Osteoblast (primary cell): Measurements from ENCODE around the gene CCDC191. TPM values are rescaled to one million over a fixed set of nuclear protein-coding genes. Genes with fewer than 3 reads are reported as not detected.

ENCODE experiments used
- DNase-seq: peaks from one replicate; pipeline ENCODE4 v3.0.0; 2011; ENCODE audit warnings: low spot score, mixed read lengths; ENCODE audit not compliant: insufficient read length; ENCODE audit errors: missing footprints
- H2AFZ ChIP-seq: 2 replicates; pipeline ENCODE4 v1.6.0; 2011; ENCODE audit warnings: mild to moderate bottlenecking, low read length
- H3K27ac ChIP-seq: 2 replicates; pipeline ENCODE4 v1.5.1; 2011; ENCODE audit warnings: mild to moderate bottlenecking, low read depth, low read length, moderate library complexity
- H3K27me3 ChIP-seq: 2 replicates; pipeline ENCODE4 v1.6.0; 2012; ENCODE audit warnings: mild to moderate bottlenecking, control low read depth, inconsistent platforms, low read length, moderate library complexity; ENCODE audit not compliant: insufficient read depth
- H3K36me3 ChIP-seq: 2 replicates; pipeline ENCODE4 v1.5.1; 2011; ENCODE audit warnings: mild to moderate bottlenecking, low read length, control low read depth, moderate library complexity; ENCODE audit not compliant: insufficient read depth
- H3K4me1 ChIP-seq: 2 replicates; pipeline ENCODE4 v1.5.1; 2011; ENCODE audit warnings: mild to moderate bottlenecking, low read length, control low read depth, moderate library complexity; ENCODE audit not compliant: insufficient read depth
- H3K4me2 ChIP-seq: 2 replicates; pipeline ENCODE4 v1.6.0; 2011; ENCODE audit warnings: mild to moderate bottlenecking, low read length; ENCODE audit not compliant: insufficient read depth
- H3K4me3 ChIP-seq: fragments of 200-600 bp; sonication (generic); 3 replicates; pipeline ENCODE4 v1.5.1; 2012; ENCODE audit warnings: mild to moderate bottlenecking, low read length, inconsistent platforms; ENCODE audit not compliant: insufficient read depth
- H3K79me2 ChIP-seq: 2 replicates; pipeline ENCODE4 v1.6.0; 2012; ENCODE audit warnings: mild to moderate bottlenecking, low read length, control low read depth, inconsistent platforms; ENCODE audit not compliant: insufficient read depth
- H3K9me3 ChIP-seq: 2 replicates; pipeline ENCODE4 v1.5.1; 2011; ENCODE audit warnings: low read depth, low read length, control low read depth
- H4K20me1 ChIP-seq: 2 replicates; pipeline ENCODE4 v1.6.0; 2012; ENCODE audit warnings: mild to moderate bottlenecking, low read length, control low read depth; ENCODE audit not compliant: insufficient read depth
- total RNA-seq: library from RNA; depleted of rRNA; stranded (reverse); fragments of >200 nt; gene quantifications from 2 replicates; pipeline ENCODE4 v1.2.3, GENCODE V29; 2012
- TF ChIP-seq, protein P1 (sequence below): IDR thresholded peaks from 2 replicates; pipeline ENCODE4 v1.5.1; 2011; ENCODE audit warnings: mild to moderate bottlenecking, low read depth, low read length, moderate library complexity; ENCODE audit errors: extremely low read depth

CCDC191 gene
- total RNA-seq, 1 donor = 4.0 TPM

DNA sequence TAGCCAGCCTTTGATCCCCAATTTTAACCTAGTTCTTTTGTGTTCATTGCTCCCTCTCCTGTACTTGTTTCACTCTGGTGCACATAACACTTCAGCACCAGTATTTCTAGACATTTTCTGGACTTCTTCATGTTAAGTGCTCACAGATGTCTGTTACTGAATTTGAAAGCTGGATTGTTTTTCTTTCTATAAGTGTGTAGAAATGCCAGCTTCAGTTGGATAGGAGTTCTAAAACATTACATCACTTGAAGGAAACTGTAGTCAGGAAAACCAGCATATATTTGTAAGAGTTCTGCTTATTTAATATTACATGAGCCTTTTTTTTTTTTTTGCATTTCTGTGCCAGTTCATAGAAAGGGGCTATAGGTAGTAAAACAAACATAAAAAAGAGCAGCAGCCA, 21.8 kb upstream of the CCDC191 start:
- peaks cover 60% of the 10 kb centered on the region for H3K36me3 ChIP-seq
- no peak overlapping the region for H3K27ac ChIP-seq
- no peaks in the 10 kb centered on the region for H3K27me3 ChIP-seq
- no peak overlapping the region for H3K4me2 ChIP-seq
- H4K20me1 ChIP-seq = no peaks in the 10 kb centered on the region
- TF ChIP-seq, protein P1, sequence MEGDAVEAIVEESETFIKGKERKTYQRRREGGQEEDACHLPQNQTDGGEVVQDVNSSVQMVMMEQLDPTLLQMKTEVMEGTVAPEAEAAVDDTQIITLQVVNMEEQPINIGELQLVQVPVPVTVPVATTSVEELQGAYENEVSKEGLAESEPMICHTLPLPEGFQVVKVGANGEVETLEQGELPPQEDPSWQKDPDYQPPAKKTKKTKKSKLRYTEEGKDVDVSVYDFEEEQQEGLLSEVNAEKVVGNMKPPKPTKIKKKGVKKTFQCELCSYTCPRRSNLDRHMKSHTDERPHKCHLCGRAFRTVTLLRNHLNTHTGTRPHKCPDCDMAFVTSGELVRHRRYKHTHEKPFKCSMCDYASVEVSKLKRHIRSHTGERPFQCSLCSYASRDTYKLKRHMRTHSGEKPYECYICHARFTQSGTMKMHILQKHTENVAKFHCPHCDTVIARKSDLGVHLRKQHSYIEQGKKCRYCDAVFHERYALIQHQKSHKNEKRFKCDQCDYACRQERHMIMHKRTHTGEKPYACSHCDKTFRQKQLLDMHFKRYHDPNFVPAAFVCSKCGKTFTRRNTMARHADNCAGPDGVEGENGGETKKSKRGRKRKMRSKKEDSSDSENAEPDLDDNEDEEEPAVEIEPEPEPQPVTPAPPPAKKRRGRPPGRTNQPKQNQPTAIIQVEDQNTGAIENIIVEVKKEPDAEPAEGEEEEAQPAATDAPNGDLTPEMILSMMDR = no peak
- no peaks in the 10 kb centered on the region for H3K9me3 ChIP-seq
- H3K4me1 ChIP-seq = peaks cover 17% of the 10 kb centered on the region
- no peak overlapping the region for H2AFZ ChIP-seq
- DNase-seq = no peak
- no peaks in the 10 kb centered on the region for H3K79me2 ChIP-seq
- H3K4me3 ChIP-seq = no peak overlapping the region

DNA sequence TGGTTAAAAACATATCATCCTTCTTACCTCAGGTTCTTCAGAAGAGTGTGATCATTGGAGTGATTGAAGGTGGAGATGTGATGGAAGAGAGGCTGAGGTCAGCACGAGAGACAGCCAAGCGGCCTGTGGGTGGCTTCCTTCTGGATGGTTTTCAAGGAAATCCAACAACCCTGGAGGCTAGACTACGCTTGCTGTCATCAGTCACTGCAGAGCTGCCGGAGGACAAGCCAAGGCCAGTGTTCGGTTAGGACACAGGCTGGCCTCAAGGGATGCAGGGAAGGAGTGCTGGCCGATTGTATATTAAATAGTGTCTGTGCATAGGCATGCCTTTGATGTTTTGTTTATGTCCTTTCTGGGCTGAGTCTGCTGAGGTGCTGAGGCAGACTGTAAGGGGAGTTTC, 20.4 kb upstream of the CCDC191 start:
- no peak overlapping the region for H3K4me2 ChIP-seq
- H3K27ac ChIP-seq = no peak overlapping the region
- H3K4me3 ChIP-seq = no peak overlapping the region
- DNase-seq = no peak
- no peaks in the 10 kb centered on the region for H3K79me2 ChIP-seq
- no peaks in the 10 kb centered on the region for H3K27me3 ChIP-seq
- H4K20me1 ChIP-seq = no peaks in the 10 kb centered on the region
- H3K9me3 ChIP-seq = no peaks in the 10 kb centered on the region
- peaks cover 17% of the 10 kb centered on the region for H3K4me1 ChIP-seq
- no peak overlapping the region for H2AFZ ChIP-seq
- peaks cover 65% of the 10 kb centered on the region for H3K36me3 ChIP-seq
- TF ChIP-seq, protein P1 = no peak

DNA sequence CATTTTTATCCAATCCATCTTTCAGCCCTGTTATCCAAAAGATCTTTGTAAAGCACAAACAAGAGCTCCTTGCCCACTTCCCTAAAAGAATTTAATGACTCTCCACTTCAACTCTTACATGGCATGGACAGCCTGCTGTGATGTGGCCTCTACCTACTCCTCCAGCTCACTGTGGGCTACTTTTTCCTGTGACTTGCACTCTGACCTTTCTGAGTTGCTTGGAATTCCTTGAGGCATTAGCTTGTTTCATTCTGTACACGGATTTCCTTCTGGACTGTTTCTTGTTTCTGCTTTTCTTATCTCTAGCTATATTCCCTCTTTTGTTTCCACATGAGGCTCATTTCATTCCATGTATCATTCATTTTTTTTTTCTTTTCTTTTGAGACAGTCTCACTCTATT, 15.5 kb upstream of the CCDC191 start:
- peaks cover 56% of the 10 kb centered on the region for H3K36me3 ChIP-seq
- H3K27ac ChIP-seq = no peak overlapping the region
- TF ChIP-seq, protein P1 = no peak
- H3K27me3 ChIP-seq = no peaks in the 10 kb centered on the region
- no peaks in the 10 kb centered on the region for H3K79me2 ChIP-seq
- no peak overlapping the region for H3K4me2 ChIP-seq
- no peak for DNase-seq
- H3K4me1 ChIP-seq = no peaks in the 10 kb centered on the region
- H3K9me3 ChIP-seq = no peaks in the 10 kb centered on the region
- H2AFZ ChIP-seq = no peak overlapping the region
- H3K4me3 ChIP-seq = no peak overlapping the region
- H4K20me1 ChIP-seq = no peaks in the 10 kb centered on the region

DNA sequence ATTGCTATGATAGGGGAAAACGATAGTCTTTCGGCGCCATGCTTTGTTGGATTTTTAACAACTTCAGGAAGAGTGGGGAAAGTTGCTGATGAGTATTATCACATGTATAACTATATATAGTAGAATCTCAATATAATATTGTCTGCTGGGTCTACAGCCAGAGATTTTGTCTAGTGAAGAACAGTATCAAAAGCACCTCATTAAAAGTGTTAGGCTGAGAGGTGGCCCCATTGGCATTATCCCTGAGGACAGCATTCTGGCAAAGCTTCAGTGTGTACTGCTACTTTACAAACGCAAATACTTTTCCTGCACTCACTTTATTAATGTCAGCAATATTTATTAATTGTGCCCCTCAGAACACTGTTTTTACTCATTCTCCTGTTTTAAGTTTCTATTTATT, 12.0 kb upstream of the CCDC191 start:
- no peak for DNase-seq
- H3K4me1 ChIP-seq = no peaks in the 10 kb centered on the region
- no peaks in the 10 kb centered on the region for H3K9me3 ChIP-seq
- H3K4me3 ChIP-seq = no peak overlapping the region
- no peaks in the 10 kb centered on the region for H4K20me1 ChIP-seq
- TF ChIP-seq, protein P1 = no peak
- H3K27ac ChIP-seq = no peak overlapping the region
- no peak overlapping the region for H2AFZ ChIP-seq
- H3K36me3 ChIP-seq = peaks cover 30% of the 10 kb centered on the region
- peaks cover 6% of the 10 kb centered on the region for H3K79me2 ChIP-seq
- H3K27me3 ChIP-seq = no peaks in the 10 kb centered on the region
- H3K4me2 ChIP-seq = no peak overlapping the region
